Measurements from ENCODE around the gene USF1.

Gene USF1

GRCh38 chr1:161084597-161084988, 38.8 kb upstream of the USF1 start:
- Histone ChIP-seq H3K4me1 (ENCODE audit: control insufficient read depth in 2 of 2, insufficient read depth in 1 of 2, low read depth in 1 of 2, low read length in 2 of 2) (peaks cover 4 to 6% of the 10 kb centered on the region in 2 donors), H3K23ac (ENCODE audit: low read depth, low read length, poor library complexity) (no peak overlapping the region), H4K8ac (ENCODE audit: low read depth, low read length) (no peak overlapping the region), H3K9me3 (replicated peaks in 1 of 2; ENCODE audit: control insufficient read depth in 2 of 2, insufficient read depth in 1 of 2, low read depth in 1 of 2, low read length in 2 of 2) (no peaks in the 10 kb centered on the region), H3K9ac (ENCODE audit: low read depth, low read length, poor library complexity) (no peak overlapping the region), H3K4me2 (ENCODE audit: insufficient read depth, low read length, poor library complexity, severe bottlenecking) (no peak overlapping the region), H3K27ac (replicated peaks; ENCODE audit: low read length) (no peak overlapping the region), H3K18ac (ENCODE audit: low read length) (no peak overlapping the region), H2BK120ac (ENCODE audit: low read depth, low read length) (no peak overlapping the region), H2BK15ac (ENCODE audit: low read length) (no peak overlapping the region), H3K79me1 (ENCODE audit: low read depth, low read length) (no peaks in the 10 kb centered on the region), H2AK5ac (ENCODE audit: low read depth, low read length) (no peak overlapping the region), H4K91ac (ENCODE audit: low read depth, low read length, poor library complexity) (no peak overlapping the region), H3K4me3 (ENCODE audit: low read length in 2 of 2) (no peak overlapping the region), H3K14ac (ENCODE audit: low read length) (no peak overlapping the region), H2BK12ac (ENCODE audit: low read length) (no peak overlapping the region), H2AFZ (ENCODE audit: low read length) (no peak overlapping the region), H3K27me3 (ENCODE audit: control insufficient read depth in 3 of 3, insufficient read depth in 3 of 3, low read depth in 1 of 3, low read length in 3 of 3) (peaks cover 0 to 35% (median 0%) of the 10 kb centered on the region in 3 experiments), H2BK5ac (ENCODE audit: low read length) (no peak overlapping the region), H3K4ac (ENCODE audit: low read length) (no peak overlapping the region), H3K36me3 (replicated peaks in 1 of 2; ENCODE audit: control insufficient read depth in 2 of 2, insufficient read depth in 2 of 2, low read length in 2 of 2) (no peaks in the 10 kb centered on the region)
- no peak for DNase-seq (ENCODE audit: low spot score)
- no CpG with 5 or more reads among the region's 1 CpG for WGBS, 2 donors (ENCODE audit: extremely low coverage in 2 of 2, insufficient read length in 2 of 2, insufficient replicate concordance in 1 of 2)

DNA sequence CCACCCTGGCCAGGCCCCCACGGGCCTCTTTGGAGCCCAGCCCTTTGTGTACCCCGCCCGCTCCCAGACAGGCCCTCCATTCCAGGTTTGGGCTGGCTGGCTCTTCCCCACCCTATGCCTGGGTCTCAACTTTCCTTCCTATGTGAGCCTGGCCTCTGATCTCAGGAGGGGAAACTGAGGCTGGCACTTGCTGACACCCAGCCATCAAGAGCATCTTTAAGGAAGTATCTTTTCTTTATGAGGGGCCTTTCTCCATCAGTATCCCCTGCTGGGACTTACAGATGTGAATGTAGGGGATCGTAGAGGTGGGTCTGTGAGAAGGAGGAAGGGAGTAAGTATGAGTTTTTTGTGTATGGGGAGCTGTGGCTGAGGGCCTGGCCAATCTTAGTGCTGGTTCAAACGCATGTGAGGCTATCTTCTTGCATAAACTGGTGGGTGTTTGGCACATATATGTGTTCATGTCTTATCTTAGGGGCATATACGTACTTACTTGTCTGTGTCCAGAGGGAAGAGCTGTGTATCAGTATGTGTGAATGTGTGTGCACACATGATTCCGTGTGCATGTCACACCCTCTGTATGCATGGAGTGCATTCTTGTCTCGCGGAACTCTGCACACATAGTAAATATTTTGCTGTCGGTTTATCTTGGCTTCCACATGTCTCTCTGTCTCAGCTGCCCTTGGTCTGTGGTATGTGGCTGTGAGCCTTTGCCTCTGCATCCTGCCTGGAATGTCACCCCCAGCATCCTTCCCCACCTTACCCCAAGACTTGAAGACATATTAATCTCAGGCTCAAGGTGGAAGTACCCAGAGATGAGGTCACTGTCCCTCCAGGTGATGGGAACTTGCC, 38.2 kb upstream of the USF1 start:
- H3K27ac ChIP-seq (replicated peaks; ENCODE audit: low read length): no peak overlapping the region

DNA sequence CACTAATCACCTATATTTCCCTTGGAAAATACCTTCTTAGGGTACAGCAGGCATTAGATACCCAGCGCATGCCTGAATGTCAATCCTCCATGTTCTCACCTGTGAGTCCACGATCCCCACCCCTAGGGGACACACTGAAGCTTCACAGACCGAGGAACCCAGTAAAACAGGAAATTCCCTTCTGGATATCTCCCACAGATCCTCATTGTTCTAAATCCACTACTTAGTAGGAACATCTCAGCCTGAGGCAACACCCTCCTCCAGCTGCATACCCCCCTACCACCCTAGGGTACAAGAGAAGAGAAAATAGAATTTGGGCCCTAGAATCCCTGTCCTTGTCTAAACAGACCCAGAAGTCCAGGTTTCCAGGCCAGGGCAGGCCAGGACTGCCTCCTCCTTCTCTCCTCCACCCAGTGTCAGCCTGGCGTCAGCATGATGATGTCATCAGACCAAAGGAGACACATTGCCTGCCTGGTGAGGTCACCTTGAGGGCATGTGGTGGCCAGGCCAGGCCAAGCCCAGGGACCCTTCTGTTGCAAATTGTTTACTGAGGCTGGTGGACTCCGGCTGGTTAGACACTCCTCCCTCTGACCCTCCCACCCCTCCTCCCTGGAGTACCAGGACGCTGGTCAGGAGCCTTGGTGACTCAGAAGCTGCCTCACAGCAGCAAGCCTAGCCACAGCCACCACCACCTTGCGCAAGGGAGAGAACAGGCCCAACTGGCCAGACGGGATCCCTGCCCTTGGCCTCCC, 37.4 kb upstream of the USF1 start:
- H3K4me2 ChIP-seq (ENCODE audit: insufficient read depth, low read length, poor library complexity, severe bottlenecking): no peak overlapping the region
- no peak overlapping the region for H2BK12ac ChIP-seq (ENCODE audit: low read length)
- no peak overlapping the region for H4K91ac ChIP-seq (ENCODE audit: low read depth, low read length, poor library complexity)
- H3K27ac ChIP-seq (replicated peaks; ENCODE audit: low read length): no peak overlapping the region
- H3K18ac ChIP-seq (ENCODE audit: low read length): peak overlapping the region; percentile 16
- H2BK120ac ChIP-seq (ENCODE audit: low read depth, low read length): no peak overlapping the region
- H4K8ac ChIP-seq (ENCODE audit: low read depth, low read length): no peak overlapping the region
- no peak for DNase-seq (ENCODE audit: low spot score)
- no peaks in the 10 kb centered on the region for H3K36me3 ChIP-seq (replicated peaks in 1 of 2; ENCODE audit: control insufficient read depth in 2 of 2, insufficient read depth in 2 of 2, low read length in 2 of 2)
- no peak overlapping the region for H2BK5ac ChIP-seq (ENCODE audit: low read length)
- no peaks in the 10 kb centered on the region for H3K79me1 ChIP-seq (ENCODE audit: low read depth, low read length)
- H3K9ac ChIP-seq (ENCODE audit: low read depth, low read length, poor library complexity): no peak overlapping the region
- H2AK5ac ChIP-seq (ENCODE audit: low read depth, low read length): peak overlapping the region; percentile 74
- no peaks in the 10 kb centered on the region for H3K9me3 ChIP-seq (replicated peaks in 1 of 2; ENCODE audit: control insufficient read depth in 2 of 2, insufficient read depth in 1 of 2, low read depth in 1 of 2, low read length in 2 of 2)
- no peak overlapping the region for H2BK15ac ChIP-seq (ENCODE audit: low read length)
- H3K4me3 ChIP-seq (ENCODE audit: low read length in 2 of 2): no peak overlapping the region
- no peak overlapping the region for H2AFZ ChIP-seq (ENCODE audit: low read length)
- H3K27me3 ChIP-seq (ENCODE audit: control insufficient read depth in 3 of 3, insufficient read depth in 3 of 3, low read depth in 1 of 3, low read length in 3 of 3): peaks cover 0 to 23% (median 0%) of the 10 kb centered on the region in 3 experiments
- H3K4me1 ChIP-seq (ENCODE audit: control insufficient read depth in 2 of 2, insufficient read depth in 1 of 2, low read depth in 1 of 2, low read length in 2 of 2): peaks cover 4 to 6% of the 10 kb centered on the region in 2 donors
- no peak overlapping the region for H3K4ac ChIP-seq (ENCODE audit: low read length)
- no CpG with 5 or more reads among the region's 8 CpGs for WGBS, 2 donors (ENCODE audit: extremely low coverage in 2 of 2, insufficient read length in 2 of 2, insufficient replicate concordance in 1 of 2)
- no peak overlapping the region for H3K23ac ChIP-seq (ENCODE audit: low read depth, low read length, poor library complexity)
- H3K14ac ChIP-seq (ENCODE audit: low read length): no peak overlapping the region

More for the DNA sequence above, 38.2 kb upstream of the USF1 start:
- H3K14ac ChIP-seq (ENCODE audit: low read length): no peak overlapping the region
- H4K8ac ChIP-seq (ENCODE audit: low read depth, low read length): no peak overlapping the region
- DNase-seq (ENCODE audit: low spot score): no peak
- H2AK5ac ChIP-seq (ENCODE audit: low read depth, low read length): peak overlapping the region; percentile 74
- H4K91ac ChIP-seq (ENCODE audit: low read depth, low read length, poor library complexity): no peak overlapping the region
- H3K27me3 ChIP-seq (ENCODE audit: control insufficient read depth in 3 of 3, insufficient read depth in 3 of 3, low read depth in 1 of 3, low read length in 3 of 3): peaks cover 0 to 31% (median 0%) of the 10 kb centered on the region in 3 experiments
- H2BK120ac ChIP-seq (ENCODE audit: low read depth, low read length): no peak overlapping the region
- 100% methylated on average over 1 of the region's 10 CpGs; no CpG with 5 or more reads in 1 of the 2 donors for WGBS, 2 donors (ENCODE audit: extremely low coverage in 2 of 2, insufficient read length in 2 of 2, insufficient replicate concordance in 1 of 2)
- peak overlapping the region; percentile 16 for H3K18ac ChIP-seq (ENCODE audit: low read length)
- H3K4me2 ChIP-seq (ENCODE audit: insufficient read depth, low read length, poor library complexity, severe bottlenecking): no peak overlapping the region
- H3K79me1 ChIP-seq (ENCODE audit: low read depth, low read length): no peaks in the 10 kb centered on the region
- no peak overlapping the region for H3K4ac ChIP-seq (ENCODE audit: low read length)
- H2BK12ac ChIP-seq (ENCODE audit: low read length): no peak overlapping the region
- peaks cover 4 to 6% of the 10 kb centered on the region in 2 donors for H3K4me1 ChIP-seq (ENCODE audit: control insufficient read depth in 2 of 2, insufficient read depth in 1 of 2, low read depth in 1 of 2, low read length in 2 of 2)
- no peak overlapping the region for H2BK5ac ChIP-seq (ENCODE audit: low read length)
- H3K36me3 ChIP-seq (replicated peaks in 1 of 2; ENCODE audit: control insufficient read depth in 2 of 2, insufficient read depth in 2 of 2, low read length in 2 of 2): no peaks in the 10 kb centered on the region
- H3K23ac ChIP-seq (ENCODE audit: low read depth, low read length, poor library complexity): no peak overlapping the region
- no peaks in the 10 kb centered on the region for H3K9me3 ChIP-seq (replicated peaks in 1 of 2; ENCODE audit: control insufficient read depth in 2 of 2, insufficient read depth in 1 of 2, low read depth in 1 of 2, low read length in 2 of 2)
- no peak overlapping the region for H2AFZ ChIP-seq (ENCODE audit: low read length)
- no peak overlapping the region for H3K9ac ChIP-seq (ENCODE audit: low read depth, low read length, poor library complexity)
- no peak overlapping the region for H3K4me3 ChIP-seq (ENCODE audit: low read length in 2 of 2)
- no peak overlapping the region for H2BK15ac ChIP-seq (ENCODE audit: low read length)

- Histone ChIP-seq H3K18ac (ENCODE audit: low read length) (no peak overlapping the region), H4K91ac (ENCODE audit: low read depth, low read length, poor library complexity) (no peak overlapping the region), H3K36me3 (replicated peaks in 1 of 2; ENCODE audit: control insufficient read depth in 2 of 2, insufficient read depth in 2 of 2, low read length in 2 of 2) (no peaks in the 10 kb centered on the region), H3K4ac (ENCODE audit: low read length) (no peak overlapping the region), H2BK12ac (ENCODE audit: low read length) (no peak overlapping the region), H3K4me3 (ENCODE audit: low read length in 2 of 2) (no peak overlapping the region), H4K8ac (ENCODE audit: low read depth, low read length) (no peak overlapping the region), H3K79me1 (ENCODE audit: low read depth, low read length) (no peaks in the 10 kb centered on the region), H3K9ac (ENCODE audit: low read depth, low read length, poor library complexity) (no peak overlapping the region), H2AK5ac (ENCODE audit: low read depth, low read length) (peak overlapping the region; percentile 22), H2BK120ac (ENCODE audit: low read depth, low read length) (no peak overlapping the region), H3K27me3 (ENCODE audit: control insufficient read depth in 3 of 3, insufficient read depth in 3 of 3, low read depth in 1 of 3, low read length in 3 of 3) (peaks cover 0 to 17% (median 0%) of the 10 kb centered on the region in 3 experiments), H3K14ac (ENCODE audit: low read length) (no peak overlapping the region), H3K23ac (ENCODE audit: low read depth, low read length, poor library complexity) (no peak overlapping the region), H2AFZ (ENCODE audit: low read length) (no peak overlapping the region), H2BK5ac (ENCODE audit: low read length) (no peak overlapping the region), H2BK15ac (ENCODE audit: low read length) (no peak overlapping the region), H3K4me1 (ENCODE audit: control insufficient read depth in 2 of 2, insufficient read depth in 1 of 2, low read depth in 1 of 2, low read length in 2 of 2) (peaks cover 4 to 6% of the 10 kb centered on the region in 2 donors), H3K27ac (replicated peaks; ENCODE audit: low read length) (no peak overlapping the region), H3K4me2 (ENCODE audit: insufficient read depth, low read length, poor library complexity, severe bottlenecking) (no peak overlapping the region), H3K9me3 (replicated peaks in 1 of 2; ENCODE audit: control insufficient read depth in 2 of 2, insufficient read depth in 1 of 2, low read depth in 1 of 2, low read length in 2 of 2) (no peaks in the 10 kb centered on the region)
- no CpG with 5 or more reads among the region's 2 CpGs for WGBS, 2 donors (ENCODE audit: extremely low coverage in 2 of 2, insufficient read length in 2 of 2, insufficient replicate concordance in 1 of 2)
- DNase-seq (ENCODE audit: low spot score): no peak
Measured at GRCh38 chr1:161082483-161082882, 36.7 kb upstream of the USF1 start.

All from neuronal stem cell (in vitro differentiated cells).